Mesodermal cell (in vitro differentiated cells): ENCODE data around the gene NRG2.

Experiments
- H3K27ac ChIP-seq: 2 replicates; pipeline ENCODE4 v1.7.0; 2013; ENCODE audit warnings: mild to moderate bottlenecking, low read depth, low read length, moderate library complexity; ENCODE audit not compliant: severe bottlenecking
- H3K36me3 ChIP-seq: 2 replicates; pipeline ENCODE4 v1.7.1; 2013; ENCODE audit warnings: mild to moderate bottlenecking, low read length, moderate library complexity; ENCODE audit not compliant: control insufficient read depth, insufficient read depth
- H3K4me1 ChIP-seq: one replicate; pipeline ENCODE4 v1.7.1; 2013; ENCODE audit warnings: mild to moderate bottlenecking, low read length; ENCODE audit not compliant: insufficient read depth, control insufficient read depth, poor library complexity, severe bottlenecking
- H3K4me3 ChIP-seq: 2 replicates; pipeline ENCODE4 v1.7.0; 2013; ENCODE audit warnings: low read length, control low read depth, mild to moderate bottlenecking; ENCODE audit not compliant: insufficient read depth, poor library complexity, severe bottlenecking; ENCODE audit errors: extremely low read depth
- H3K9me3 ChIP-seq: 2 replicates; pipeline ENCODE4 v1.7.1; 2013; ENCODE audit warnings: mild to moderate bottlenecking, low read length, moderate library complexity; ENCODE audit not compliant: control insufficient read depth
- WGBS, 2 experiments: methylation state at CpG; one replicate each; pipeline ENCODE4 v1.1.5; 2013; ENCODE audit warnings: missing lambda C conversion rate in 2 of 2; ENCODE audit not compliant: insufficient coverage in 2 of 2; 5-methylcytosine and 5-hydroxymethylcytosine counted together

The NRG2 gene

DNA sequence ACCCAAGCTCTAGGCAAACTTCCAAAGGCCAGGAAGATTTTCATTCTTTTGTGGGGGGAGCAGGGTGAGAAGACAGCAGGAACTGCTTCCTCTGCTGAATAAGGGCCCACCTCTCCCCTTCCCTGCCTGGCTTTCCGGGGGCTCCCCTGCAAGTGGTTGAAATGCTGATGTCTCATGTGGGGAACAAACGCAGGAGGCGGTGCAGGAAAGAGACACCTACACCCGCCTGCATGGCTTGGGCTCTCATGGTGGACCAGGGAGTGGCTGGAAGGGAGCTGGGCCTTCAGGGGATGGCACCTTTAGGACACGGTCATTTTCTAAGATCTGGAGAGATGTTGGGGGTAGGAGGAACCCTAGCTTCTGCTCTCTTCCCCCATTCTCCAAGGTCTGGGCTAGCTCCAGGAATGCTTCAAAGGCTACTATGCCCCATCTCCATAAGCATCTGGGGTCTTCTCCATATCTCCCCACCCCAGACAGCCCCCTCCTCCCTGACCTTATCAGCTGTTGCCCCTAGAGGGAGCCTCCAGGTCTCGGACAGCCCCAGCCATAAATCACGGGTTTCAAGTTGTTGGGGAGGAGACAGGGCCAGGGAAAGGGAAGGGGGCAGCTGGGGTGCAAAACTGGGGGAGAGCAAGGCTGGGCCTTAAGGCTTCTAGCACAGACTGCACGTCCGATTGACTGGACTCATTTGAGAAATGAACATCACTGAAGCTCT, 170.9 kb downstream of the NRG2 start:
- peaks cover 6% of the 10 kb centered on the region for H3K9me3 ChIP-seq
- no peaks in the 10 kb centered on the region for H3K4me1 ChIP-seq
- 57 to 69% methylated on average over 5 to 7 of the region's 9 CpGs for WGBS, 2 experiments
- H3K4me3 ChIP-seq = no peak overlapping the region
- no peak overlapping the region for H3K27ac ChIP-seq
- no peaks in the 10 kb centered on the region for H3K36me3 ChIP-seq

DNA sequence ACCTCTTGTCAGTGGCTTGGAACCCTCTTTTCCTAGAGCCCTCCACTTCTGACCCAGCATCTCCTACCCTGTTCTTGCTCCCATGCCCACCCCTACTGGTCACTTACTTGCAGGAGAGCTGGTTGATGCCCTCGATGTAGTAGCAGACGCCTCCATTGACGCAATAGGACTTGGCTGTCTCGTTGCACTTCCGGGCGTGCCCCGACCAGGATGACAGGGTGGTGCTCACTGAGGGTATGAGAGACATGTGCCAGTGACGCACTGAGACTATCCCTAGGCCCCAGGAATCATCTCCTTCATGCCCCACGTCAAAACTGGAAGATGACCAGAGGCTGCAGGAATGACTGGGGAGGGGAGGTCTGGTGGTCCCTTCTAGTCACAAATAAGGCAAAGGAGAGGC, 171.5 kb downstream of the NRG2 start:
- Histone ChIP-seq H3K36me3 (no peaks in the 10 kb centered on the region), H3K9me3 (peaks cover 6% of the 10 kb centered on the region), H3K27ac (no peak overlapping the region), H3K4me3 (no peak overlapping the region), H3K4me1 (no peaks in the 10 kb centered on the region)
- 91 to 95% methylated on average over 7 to 8 of the region's 9 CpGs for WGBS, 2 experiments

DNA sequence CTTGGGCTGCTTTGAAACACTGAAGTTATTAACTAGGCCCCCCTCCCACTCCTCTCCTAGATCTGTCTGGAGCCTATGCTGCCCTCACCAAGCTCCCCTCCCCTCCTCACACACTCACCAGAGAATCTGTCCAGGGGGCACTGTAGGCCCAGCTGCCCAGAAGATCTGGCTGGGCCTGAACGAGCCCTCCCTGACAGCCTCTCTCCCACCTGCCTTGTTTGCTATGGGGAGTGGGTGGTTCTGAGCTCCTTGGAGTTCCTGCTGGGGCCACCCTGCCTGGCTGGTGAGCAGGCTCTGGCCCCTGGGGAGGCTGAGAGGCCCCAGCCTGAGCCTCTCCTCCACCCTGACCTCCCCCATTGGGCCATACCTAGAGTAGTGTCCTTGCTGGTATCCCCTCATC, 172.4 kb downstream of the NRG2 start:
- Histone ChIP-seq H3K36me3 (no peaks in the 10 kb centered on the region), H3K9me3 (peaks cover under 1% of the 10 kb centered on the region), H3K4me1 (no peaks in the 10 kb centered on the region), H3K4me3 (no peak overlapping the region), H3K27ac (no peak overlapping the region)
- no CpG with 5 or more reads among the region's 1 CpG for WGBS, 2 experiments

DNA sequence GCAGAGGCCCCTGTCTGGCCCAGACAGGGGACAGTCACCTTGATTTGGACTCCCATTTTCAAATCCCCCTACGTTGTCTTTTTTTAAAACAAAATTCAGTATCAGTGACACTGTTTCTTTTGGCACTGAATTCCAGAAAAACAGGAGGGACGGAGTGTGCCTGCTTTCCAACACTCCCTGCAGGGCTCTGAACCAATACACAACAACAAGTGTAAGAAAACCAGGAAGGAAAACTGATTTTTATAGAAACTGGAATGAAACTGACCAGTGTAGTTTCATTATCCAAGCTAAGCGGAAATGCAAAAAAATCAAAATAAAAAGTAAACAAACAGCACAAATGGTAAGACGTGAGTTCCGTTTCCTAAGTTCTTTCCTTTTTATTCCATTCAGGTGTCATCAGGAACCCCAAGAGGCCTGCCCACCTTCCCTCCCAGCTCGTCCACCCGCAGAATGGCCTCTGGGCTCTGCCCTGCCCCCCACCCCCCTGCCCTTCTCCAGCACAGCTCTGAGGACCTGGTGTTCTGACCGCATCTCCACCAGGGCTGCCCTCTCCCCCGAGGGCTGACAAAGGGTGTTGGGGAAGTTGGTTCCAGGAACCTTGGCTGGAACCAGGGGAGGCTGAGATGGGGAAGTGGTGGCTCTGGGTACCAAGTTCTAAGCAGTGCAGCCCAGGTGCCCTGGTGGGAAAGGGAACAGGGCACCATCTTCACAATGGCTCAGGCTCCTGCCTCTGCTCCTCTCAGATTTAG, 173.9 kb downstream of the NRG2 start:
- no peak overlapping the region for H3K4me3 ChIP-seq
- no peaks in the 10 kb centered on the region for H3K9me3 ChIP-seq
- WGBS, 2 experiments = 83 to 84% methylated on average over 6 of the region's 9 CpGs
- H3K27ac ChIP-seq = no peak overlapping the region
- H3K4me1 ChIP-seq = no peaks in the 10 kb centered on the region
- H3K36me3 ChIP-seq = no peaks in the 10 kb centered on the region

DNA sequence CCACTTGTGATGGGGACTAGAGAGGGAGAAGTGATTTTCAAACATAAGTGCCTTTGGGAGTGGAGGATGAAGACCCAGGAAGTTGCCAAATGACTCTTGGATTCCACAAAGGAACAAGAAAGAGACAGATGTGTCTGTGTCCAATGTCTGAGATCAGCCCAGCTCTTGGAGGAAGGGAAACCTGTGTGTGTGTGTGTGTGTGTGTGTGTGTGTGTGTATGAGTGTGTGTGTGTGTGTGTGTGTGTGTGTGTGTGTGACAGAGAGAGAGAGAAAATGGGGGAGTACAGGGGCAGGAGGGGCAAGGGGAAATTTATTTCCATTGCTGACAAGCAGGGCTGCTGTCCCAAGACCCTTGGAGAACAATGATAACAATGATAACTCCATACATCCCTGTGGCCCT, 175.5 kb downstream of the NRG2 start:
- H3K4me3 ChIP-seq = no peak overlapping the region
- H3K27ac ChIP-seq = no peak overlapping the region
- no peaks in the 10 kb centered on the region for H3K36me3 ChIP-seq
- H3K4me1 ChIP-seq = no peaks in the 10 kb centered on the region
- no peaks in the 10 kb centered on the region for H3K9me3 ChIP-seq

DNA sequence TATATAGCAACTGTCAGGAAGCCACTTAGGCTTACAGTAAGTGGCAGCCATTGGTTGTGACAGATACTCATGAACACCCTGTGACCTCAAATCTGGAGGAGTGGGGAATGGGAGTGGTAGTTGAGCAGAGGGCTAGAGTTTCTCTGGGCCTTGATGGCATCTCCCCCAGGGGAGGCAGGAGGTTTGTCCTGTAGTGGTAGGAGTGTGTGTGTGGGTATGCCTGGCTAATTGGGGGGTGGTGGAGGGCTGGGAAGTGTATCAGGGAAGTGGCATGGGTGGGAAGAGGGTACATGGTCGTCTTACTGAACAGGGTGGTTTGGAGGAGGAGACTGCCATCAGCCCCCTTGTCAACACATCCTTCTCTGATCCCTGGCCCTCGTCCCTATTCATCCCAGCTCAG, 176.0 kb downstream of the NRG2 start:
- Histone ChIP-seq H3K9me3 (no peaks in the 10 kb centered on the region), H3K27ac (no peak overlapping the region), H3K36me3 (no peaks in the 10 kb centered on the region), H3K4me3 (no peak overlapping the region), H3K4me1 (no peaks in the 10 kb centered on the region)
- WGBS, 2 experiments = no CpG with 5 or more reads among the region's 2 CpGs

DNA sequence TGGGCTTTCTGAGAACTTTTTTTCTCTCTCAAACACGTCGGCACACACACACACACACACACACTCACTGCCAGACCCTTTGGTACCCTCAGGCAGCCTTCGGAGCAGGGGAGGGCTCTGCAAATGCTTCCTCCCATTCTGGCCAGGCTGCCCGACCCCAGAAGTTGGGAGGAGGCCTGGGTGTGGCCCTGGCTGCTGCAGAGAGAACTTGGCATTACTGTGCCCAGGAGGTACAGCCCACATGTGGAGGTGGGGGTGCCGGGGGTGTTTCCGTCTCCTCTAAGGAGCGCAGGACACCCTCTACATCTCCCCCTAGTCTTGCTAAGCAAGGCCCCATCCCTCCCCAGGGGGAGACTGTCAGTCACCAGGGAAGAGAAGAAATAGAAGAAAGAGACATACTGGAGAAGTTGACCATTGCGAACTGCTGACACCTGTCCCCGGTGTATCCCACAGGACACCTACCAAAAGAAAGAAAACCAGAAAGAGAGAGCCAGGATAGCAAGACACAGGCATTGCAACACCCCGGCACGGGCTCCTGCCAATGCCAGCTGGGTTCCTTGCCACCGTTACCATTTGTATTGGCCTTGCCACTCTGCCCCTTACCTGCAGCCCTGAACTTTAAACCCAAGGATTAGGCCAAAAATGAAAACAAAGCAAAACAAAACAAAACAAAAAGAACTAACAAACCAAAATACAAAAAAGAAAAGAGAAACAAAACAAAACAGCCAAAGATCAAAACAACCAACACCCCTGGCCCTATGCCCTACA, 178.2 kb downstream of the NRG2 start:
- Histone ChIP-seq H3K27ac (no peak overlapping the region), H3K9me3 (no peaks in the 10 kb centered on the region), H3K36me3 (no peaks in the 10 kb centered on the region), H3K4me3 (no peak overlapping the region), H3K4me1 (no peaks in the 10 kb centered on the region)
- WGBS, 2 experiments = 78 to 95% methylated on average over 5 to 7 of the region's 12 CpGs

DNA sequence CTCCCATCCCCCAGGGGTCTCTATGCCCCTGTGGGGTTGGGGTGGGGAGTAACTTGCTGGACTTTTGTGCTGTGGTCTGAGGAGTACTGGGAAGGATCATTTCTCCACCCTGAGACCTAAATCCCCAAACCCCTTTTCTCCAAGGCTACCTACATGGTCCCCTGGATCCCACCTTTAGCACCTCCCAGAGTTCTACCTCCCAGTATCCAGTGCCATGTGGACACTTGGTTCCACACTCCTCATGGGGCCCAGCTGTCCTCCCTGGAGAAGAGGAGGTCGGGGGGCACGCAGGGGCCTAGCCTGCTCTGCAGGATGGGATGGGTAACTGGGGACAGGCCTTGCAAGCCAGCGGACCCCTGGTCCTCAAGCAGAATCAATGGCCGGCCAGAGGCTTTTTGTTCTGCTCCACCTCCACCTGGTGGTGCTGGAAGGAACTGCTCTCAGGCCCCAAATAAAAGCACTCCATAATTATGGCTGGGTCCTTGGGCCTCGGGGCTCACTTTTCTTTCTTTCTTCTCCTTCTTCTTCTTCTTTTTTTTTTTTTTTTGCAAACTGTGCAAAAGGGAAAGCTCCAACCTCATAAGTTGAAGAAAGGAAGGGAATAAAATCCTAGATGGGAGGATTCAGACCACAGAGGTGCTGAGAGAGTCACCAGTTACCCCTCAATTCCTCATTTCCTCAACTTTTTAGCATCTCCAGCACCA, 179.1 kb downstream of the NRG2 start:
- no peaks in the 10 kb centered on the region for H3K9me3 ChIP-seq
- H3K4me1 ChIP-seq = no peaks in the 10 kb centered on the region
- WGBS, 2 experiments = 32 to 34% methylated on average over 3 to 4 of the region's 5 CpGs
- no peak overlapping the region for H3K4me3 ChIP-seq
- no peaks in the 10 kb centered on the region for H3K36me3 ChIP-seq
- H3K27ac ChIP-seq = no peak overlapping the region

DNA sequence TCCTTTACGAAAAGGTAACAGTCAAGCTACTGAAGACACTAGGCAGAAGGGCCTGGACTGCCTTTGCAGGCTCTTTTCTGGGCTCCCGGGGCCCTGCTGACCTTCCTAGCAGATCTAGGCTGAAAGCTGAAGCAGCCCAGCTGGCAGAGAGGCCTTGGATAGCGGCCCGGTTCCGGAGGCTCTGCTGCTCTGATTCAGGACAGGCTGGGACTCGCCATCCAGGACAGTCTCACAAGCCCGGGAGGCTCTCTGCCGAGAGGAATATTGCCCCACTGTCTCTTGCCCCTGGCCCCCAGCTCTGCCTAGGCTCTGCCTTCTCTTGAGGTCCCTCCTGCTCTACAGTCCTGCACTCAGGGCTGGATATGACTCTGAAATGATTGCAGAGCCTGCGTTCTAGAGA, 179.7 kb downstream of the NRG2 start:
- 90 to 92% methylated on average over 8 to 9 of the region's 9 CpGs for WGBS, 2 experiments
- Histone ChIP-seq H3K27ac (no peak overlapping the region), H3K4me3 (no peak overlapping the region), H3K9me3 (no peaks in the 10 kb centered on the region), H3K36me3 (no peaks in the 10 kb centered on the region), H3K4me1 (no peaks in the 10 kb centered on the region)

DNA sequence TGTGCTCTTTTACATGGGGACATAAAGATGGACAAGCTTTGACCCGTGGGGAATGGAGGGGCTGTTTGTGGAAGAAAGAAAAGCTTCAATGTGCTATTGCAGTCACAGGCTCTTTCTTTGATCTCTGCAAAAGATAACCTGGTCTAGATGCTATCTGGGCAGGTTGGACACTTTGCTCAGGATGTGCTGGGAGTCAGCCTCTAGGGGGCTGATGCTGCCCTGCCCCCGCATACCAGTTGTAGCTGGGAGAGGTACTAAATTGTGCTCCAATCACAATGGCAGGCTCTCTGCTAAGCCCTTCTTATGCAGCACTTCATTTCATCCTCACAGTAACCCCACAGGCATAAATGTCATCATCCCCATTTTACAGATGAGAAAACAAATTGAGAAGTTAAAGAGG, 180.3 kb downstream of the NRG2 start:
- H3K9me3 ChIP-seq = no peaks in the 10 kb centered on the region
- no peak overlapping the region for H3K27ac ChIP-seq
- no peaks in the 10 kb centered on the region for H3K4me1 ChIP-seq
- no peak overlapping the region for H3K4me3 ChIP-seq
- WGBS, 2 experiments = 61% methylated on average over 2 of the region's 2 CpGs; no CpG with 5 or more reads in 1 of the 2 experiments
- H3K36me3 ChIP-seq = no peaks in the 10 kb centered on the region
